DMS114 treated with DMSO at 0.1 percent for 48 hours (cell line): ENCODE measurements around the gene HBS1L.

Experiments used
- DNase-seq: peaks from one replicate; lab custom pipeline; 2025; ENCODE audit not compliant: unreplicated experiment; lab: John Stamatoyannopoulos, UW

Gene HBS1L

GRCh38 chr6:134951494-134952263 lies 102.9 kb downstream of the HBS1L start:
- DNase-seq = no peak

- no peak for DNase-seq
These were observed 104.1 kb downstream of the HBS1L start for GRCh38 chr6:134950482-134950881.

GRCh38 chr6:134949927-134950326 lies 104.7 kb downstream of the HBS1L start, which contains the start of gene ALDH8A1:
ALDH8A1 (minus strand) TSS chr6:134950101; CDS start chr6:134950053, 48 bp downstream.
- DNase-seq = no peak

- DNase-seq = no peak
These were observed 105.9 kb downstream of the HBS1L start for GRCh38 chr6:134948691-134949090.

- DNase-seq = no peak
These were observed 106.5 kb downstream of the HBS1L start for GRCh38 chr6:134948142-134948541.

DNA sequence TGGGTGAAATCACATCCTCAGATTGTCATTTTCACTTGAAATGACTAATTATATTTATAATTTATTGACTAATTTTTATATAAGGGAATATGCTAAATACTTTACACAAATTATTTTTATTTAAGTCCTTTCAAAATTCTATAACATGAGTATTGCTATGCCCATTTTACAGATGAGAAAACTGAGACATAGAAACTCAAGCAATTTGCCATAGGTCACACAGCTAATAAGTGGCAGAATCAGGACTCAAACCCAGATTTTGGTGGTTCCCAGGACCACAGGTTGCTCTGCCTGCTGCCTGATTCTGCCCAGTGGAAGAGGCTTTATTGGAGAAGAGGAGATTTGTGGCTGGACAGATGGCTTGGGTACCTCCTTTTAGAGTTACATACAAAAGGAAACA lies 109.6 kb downstream of the HBS1L start:
- DNase-seq = no peak

DNA sequence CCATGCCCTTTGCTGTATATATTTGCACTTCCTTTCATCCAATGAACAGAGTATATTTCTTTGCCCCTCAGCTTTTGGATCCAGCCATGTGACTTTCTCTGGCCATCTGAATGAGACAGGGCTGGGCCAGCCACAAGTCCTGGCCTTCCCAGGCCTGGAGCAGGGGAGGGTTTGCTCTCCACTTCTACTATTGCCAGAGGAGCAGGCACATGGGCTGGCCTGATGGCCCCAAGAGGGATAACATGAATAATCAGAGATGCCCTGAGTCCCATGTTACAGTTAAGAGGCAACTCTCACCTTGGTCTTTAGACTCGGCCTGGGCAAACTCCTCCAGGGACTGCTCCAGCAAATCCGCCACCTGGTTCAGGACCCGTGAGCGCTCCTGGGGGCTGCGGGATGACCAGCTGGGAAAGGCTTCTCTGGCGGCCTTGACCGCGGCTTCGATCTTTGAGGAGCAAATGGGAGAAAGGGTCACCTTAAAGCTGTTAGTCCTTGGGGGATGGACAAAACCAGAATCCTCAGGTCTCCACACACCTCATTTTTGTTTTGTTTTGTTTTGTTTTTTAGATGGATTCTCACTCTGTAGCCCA lies 111.0 kb downstream of the HBS1L start:
- DNase-seq = no peak

- no peak for DNase-seq
These were observed 115.7 kb downstream of the HBS1L start for GRCh38 chr6:134938896-134939295.

DNA sequence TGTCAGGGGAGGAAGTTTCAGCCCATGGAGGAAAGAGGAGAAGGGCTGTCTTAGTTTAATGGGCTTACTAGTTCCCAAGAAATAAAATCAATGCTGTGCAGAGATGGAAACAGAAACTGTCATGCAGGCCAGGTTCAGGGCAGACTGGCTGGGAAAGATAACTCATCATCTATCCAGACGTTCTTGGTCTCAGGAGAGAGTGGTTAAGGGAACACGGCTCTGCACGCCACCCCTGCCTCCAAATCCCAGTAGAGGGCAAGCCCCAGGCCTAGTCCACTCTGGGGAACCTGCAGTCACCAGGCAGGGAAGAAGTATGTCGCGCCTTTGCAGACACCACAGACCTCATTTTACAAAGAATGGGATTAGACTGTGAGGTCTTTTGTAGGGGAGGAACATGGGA lies 117.2 kb downstream of the HBS1L start:
- no peak for DNase-seq

DNA sequence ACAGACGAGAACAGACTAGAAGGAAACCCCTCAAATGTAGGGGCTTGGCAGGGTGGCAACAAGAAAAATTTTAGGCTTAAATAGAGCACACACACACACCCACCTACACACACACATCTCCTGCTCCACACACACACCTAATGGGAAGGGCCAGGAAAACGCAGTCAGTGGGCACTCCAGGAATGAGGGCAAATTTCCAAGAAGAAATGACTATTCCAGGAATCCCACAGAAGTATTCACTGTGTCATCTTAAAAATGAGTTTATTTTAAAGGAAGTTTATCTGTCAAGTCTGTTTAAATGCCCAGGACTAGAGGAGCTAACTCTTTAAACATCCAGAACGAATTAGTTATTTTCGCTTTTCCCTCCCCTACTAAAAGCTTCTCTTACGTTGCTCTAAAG lies 117.7 kb downstream of the HBS1L start:
- no peak for DNase-seq

DNA sequence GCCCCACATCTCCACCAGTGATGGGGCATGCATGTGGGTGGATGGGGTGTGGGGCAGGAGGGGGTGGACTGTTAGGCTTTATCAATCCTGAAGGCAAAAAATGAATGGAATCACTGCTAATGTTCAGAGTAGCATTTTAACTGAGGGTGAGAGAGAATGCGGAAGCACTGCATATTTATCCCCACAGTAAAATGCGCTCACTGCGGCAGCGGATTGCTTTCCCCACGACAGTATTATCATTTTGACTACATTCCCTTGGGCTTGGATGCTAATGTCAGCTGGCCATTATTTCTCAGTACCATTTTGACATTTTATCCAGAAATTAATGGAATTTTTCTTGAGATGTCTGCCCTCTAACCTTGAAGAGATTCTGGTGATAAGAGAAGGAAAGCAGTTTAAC lies 118.1 kb downstream of the HBS1L start:
- no peak for DNase-seq

DNA sequence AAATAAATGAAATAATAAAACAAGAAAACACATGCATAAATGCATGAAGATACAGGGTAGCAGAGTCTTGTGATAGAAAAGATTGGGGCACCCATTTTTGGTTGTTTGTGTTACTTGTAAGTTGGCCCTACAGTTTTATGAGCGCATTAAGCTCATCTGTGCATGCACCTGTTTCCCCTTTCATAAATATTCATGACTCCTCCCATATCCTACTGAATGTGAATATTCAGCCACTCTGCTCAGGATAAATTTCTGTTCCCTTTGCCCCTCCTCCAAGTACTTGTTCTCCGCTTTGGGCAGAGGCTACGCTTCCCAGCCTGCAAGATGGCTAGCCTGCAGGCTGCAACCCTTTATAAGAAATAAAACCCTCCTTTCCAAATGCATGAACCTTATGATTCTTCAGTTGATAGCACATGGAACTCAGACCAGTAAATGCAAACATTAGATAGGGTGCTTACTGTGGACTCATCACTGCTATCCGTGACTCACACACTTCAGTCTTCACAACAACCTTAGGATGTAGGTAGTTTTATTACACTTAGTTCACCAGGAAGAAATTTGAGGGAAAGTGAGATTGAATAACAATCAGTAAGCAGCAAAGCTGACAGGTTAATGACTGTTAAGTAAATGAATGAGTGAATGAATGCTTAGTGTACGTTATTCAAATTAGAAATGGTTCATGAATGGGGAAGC lies 119.7 kb downstream of the HBS1L start:
- no peak for DNase-seq

GRCh38 chr6:134932535-134933470 lies 121.8 kb downstream of the HBS1L start:
- no peak for DNase-seq

DNA sequence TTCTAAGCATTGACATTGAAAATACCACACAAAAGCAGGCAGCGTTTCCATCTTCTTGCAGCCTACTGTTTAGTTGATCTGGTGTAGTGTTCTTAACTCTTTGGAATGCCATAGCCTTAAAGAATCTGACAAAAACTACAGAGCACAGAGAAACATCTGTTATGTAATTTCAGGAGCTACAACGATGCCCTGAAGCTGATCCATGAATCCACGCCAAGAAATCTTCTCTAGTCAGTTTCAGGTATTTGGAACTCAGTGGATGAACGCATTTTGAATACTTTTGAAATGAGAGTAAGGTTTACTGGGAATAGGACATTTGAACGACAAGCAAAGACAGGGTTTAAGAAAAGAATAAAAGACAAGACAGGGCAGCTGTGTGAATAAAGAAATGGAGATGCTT lies 122.5 kb downstream of the HBS1L start:
- no peak for DNase-seq

GRCh38 chr6:134930463-134930862 lies 124.2 kb downstream of the HBS1L start:
- no peak for DNase-seq

DNA sequence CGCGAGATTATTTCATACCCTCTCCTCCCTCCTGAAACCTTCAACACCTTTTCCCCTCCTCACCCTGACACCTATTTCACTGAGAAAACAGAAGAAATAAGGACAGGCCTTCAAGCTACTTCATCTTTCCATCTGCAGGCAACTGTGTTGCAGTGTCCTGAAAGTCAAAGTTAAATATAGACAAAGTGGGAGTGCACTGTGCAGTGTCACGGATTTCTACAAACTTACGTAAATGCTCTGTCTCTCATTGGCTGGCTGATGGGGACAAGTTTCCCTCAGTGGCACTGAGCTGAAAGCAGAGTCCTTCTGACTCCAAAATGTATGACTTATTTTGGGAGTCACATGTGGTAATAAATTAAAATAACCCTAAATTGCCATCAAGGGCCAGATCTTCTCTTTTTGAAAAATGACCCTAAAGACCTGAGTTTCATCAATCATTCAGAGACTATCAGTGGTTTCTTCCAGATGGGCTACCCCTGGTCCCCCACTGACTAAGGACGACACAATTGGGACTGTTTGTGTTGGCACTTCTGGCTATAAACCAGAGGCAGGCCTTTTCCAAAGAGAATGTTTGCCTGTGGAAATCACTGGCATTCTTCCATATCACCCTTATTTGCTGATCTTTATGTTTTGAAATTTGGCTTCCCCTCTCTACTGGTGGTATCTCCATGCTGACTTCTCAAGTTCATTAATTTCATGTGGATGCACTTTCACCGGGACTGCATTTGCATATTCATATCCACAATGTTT lies 126.3 kb downstream of the HBS1L start:
- no peak for DNase-seq

DNA sequence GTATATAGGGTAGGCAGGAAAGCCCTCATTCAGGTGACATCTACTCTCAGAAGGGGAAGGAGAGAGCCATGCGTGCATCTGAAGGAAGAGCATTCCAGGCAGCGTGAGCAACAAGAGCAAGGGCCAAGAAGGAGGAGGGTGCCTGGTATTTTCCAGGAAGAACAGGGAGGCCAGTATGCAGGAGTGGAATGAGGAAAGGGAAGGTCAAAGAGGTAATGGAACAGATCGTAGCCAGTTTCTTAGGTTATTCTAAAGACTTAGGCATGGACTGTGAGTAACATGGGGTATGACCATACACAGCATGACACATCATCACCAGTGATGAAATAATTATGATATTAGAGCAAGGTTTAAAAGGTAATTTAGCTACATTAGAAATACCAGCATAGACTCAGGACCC lies 128.8 kb downstream of the HBS1L start:
- DNase-seq = no peak

GRCh38 chr6:134921721-134922261 lies 132.8 kb downstream of the HBS1L start:
- no peak for DNase-seq

DNA sequence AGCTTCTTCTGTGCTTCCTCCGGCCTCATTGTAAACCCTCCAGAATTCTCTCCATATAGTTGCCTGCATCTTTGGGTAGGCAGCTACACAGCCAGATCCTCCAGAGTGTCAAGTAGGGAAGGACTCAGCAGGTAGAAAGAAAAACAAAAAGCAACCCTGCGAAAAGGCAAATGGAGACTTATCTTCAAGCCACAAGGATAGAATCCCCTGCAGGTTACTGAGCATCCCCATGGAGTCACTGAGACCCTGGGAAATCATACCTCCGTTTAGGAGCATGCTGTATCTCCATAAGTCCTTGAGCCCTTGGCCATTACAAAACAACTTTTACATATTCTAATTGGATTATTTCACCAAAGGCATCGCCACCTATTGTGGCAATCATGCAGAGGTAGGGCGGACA lies 133.3 kb downstream of the HBS1L start:
- DNase-seq = no peak

DNA sequence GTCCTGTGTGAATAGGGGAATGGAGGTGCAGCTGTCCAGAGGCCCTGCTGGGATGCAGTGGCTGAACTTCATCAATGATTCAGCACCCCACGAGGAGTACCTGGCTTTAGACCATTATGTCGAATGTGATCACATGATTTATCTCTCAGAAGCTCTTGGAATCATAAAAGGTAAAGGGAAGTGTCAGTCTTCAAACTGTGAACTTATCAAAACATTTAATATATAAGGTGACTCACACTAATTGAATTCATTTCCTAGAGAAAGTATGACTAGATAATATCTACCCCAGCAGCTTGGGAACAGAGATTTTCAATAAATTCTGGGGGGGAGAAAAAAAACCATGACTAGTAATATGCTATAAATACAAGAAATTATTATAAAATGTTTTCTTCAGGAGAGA lies 134.2 kb downstream of the HBS1L start:
- no peak for DNase-seq
